Lower leg skin (tissue), 4 donors: Measurements from ENCODE around the gene LMO3. TPM values are rescaled to one million over a fixed set of nuclear protein-coding genes. Genes with fewer than 3 reads are reported as not detected.

Source experiments
- DNase-seq, 2 donors: peaks; one replicate each; pipeline ENCODE4 v3.0.0-alpha.2; 2019; ENCODE audit warnings: low spot score in 2 of 2
- H3K4me3 ChIP-seq: fragments of 200-600 bp; sonication (generic); 2 replicates; pipeline ENCODE4 v1.5.1; 2017; ENCODE audit warnings: mild to moderate bottlenecking, low read depth; ENCODE audit not compliant: poor library complexity, severe bottlenecking
- POLR2A ChIP-seq, 2 donors: fragments of 450-650 bp; IDR thresholded peaks; one replicate each; pipeline ENCODE4 v1.6.1; 2016 to 2017; ENCODE audit warnings: antibody characterized with exemption in 2 of 2, mild to moderate bottlenecking in 1 of 2, moderate library complexity in 1 of 2
- WGBS, 2 donors: methylation state at CpG; one replicate each; pipeline ENCODE4 v1.1.5; 2018; 5-methylcytosine and 5-hydroxymethylcytosine counted together
- intact Hi-C: fragments of 100-400 bp; cut with DNase I; formaldehyde crosslinking; loops from one replicate; pipeline ENCODE4 v1.15.0; 2023; ENCODE audit warnings: low total_unique reads
- total RNA-seq, 4 donors: library from RNA; depleted of rRNA; stranded (reverse); fragments of >200 nt; gene quantifications; one replicate each; pipeline ENCODE4 v1.1.0, GENCODE V29; 2016
- TF ChIP-seq, protein P1 (sequence below), 3 donors: fragments of 450-650 bp; IDR thresholded peaks; one replicate each; pipeline ENCODE4 v1.5.1; 2016; ENCODE audit warnings: antibody characterized with exemption in 3 of 3, mild to moderate bottlenecking in 3 of 3, moderate library complexity in 2 of 3

Gene LMO3
- total RNA-seq, result 1 to 10 TPM; 1.7 to 5.8 (median 3.4) TPM

DNA sequence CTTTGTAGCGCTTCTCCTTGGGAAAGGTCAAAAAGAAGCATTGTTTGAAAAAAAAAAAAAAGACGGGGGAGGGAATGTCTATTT lies at the start of gene LMO3:
LMO3 (minus strand) TSS at position 46 of the 84 bp plus-strand sequence. CDS start 5,302 bp downstream, outside the sequence.
- intact Hi-C loops, result no loop called here
- no peak for DNase-seq
- 0 to 2% methylated on average over 2 of the region's 2 CpGs for WGBS, 2 donors
- peak within 1 kb of the TSS; percentile 10 for H3K4me3 ChIP-seq
- TF ChIP-seq POLR2A (IDR thresholded peaks at IDR 0.05), result no peak
- TF ChIP-seq, protein P1, sequence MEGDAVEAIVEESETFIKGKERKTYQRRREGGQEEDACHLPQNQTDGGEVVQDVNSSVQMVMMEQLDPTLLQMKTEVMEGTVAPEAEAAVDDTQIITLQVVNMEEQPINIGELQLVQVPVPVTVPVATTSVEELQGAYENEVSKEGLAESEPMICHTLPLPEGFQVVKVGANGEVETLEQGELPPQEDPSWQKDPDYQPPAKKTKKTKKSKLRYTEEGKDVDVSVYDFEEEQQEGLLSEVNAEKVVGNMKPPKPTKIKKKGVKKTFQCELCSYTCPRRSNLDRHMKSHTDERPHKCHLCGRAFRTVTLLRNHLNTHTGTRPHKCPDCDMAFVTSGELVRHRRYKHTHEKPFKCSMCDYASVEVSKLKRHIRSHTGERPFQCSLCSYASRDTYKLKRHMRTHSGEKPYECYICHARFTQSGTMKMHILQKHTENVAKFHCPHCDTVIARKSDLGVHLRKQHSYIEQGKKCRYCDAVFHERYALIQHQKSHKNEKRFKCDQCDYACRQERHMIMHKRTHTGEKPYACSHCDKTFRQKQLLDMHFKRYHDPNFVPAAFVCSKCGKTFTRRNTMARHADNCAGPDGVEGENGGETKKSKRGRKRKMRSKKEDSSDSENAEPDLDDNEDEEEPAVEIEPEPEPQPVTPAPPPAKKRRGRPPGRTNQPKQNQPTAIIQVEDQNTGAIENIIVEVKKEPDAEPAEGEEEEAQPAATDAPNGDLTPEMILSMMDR (IDR thresholded peaks at IDR 0.05), result no peak

DNA sequence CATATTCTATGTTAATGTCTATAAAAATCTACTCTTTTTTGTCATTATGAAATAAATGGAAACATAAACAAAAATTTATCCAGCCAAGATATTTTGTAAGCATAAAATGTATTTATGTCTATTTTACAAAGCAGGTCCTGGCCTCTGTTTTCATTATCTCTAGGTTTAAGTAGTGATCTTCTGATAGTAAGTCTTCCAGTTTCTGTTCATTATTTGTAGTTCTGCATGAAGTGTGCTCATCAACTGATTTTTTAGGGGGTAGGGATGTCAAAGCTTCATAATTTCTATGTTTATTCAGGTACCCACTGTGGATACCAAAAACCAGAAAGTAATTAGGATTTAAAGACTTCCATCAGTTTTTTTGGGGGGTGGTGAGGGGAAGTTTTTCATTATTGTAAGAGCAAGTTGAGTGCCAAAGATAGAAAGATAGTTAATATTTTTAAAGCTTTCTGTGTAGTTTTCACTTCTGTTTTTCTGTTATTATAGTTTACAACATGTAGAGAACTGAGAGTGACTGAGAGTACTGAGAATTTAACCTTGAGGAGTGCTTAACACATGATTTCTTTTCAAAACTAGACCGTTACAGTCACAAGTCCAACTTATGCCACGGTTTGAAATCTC lies 30.6 kb upstream of the LMO3 start:
- intact Hi-C loops, result no loop called here
- TF ChIP-seq, protein P1 (IDR thresholded peaks at IDR 0.05), result no peak
- TF ChIP-seq POLR2A (IDR thresholded peaks at IDR 0.05), result no peak
- WGBS, 2 donors, result 67 to 71% methylated on average over 2 of the region's 2 CpGs
- H3K4me3 ChIP-seq, result no peak overlapping the region
- no peak for DNase-seq

DNA sequence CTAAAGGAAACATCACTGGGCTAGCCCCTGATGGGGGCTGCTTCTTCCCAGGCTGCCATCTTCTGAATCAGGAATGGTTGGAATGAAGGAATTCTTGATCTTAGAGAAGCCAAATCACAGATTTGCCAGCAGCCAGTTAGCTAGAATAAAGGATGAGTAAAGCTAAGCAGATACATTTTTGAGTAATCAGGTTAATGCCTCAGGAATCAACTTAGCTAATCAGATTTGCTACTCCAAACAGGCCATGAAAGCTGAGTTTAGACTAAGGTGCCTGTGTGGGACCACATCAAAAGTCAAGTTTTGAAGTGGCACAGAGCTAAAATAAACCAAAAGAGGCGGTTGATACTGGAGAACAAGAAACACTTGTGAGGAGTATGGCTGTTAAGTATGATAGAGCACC lies 28.8 kb upstream of the LMO3 start:
- TF ChIP-seq, protein P1 (IDR thresholded peaks at IDR 0.05), result no peak
- no peak for TF ChIP-seq POLR2A (IDR thresholded peaks at IDR 0.05)
- intact Hi-C loops, result no loop called here
- H3K4me3 ChIP-seq, result no peak overlapping the region
- WGBS, 2 donors, result 64 to 77% methylated on average over 1 of the region's 1 CpG
- no peak for DNase-seq

DNA sequence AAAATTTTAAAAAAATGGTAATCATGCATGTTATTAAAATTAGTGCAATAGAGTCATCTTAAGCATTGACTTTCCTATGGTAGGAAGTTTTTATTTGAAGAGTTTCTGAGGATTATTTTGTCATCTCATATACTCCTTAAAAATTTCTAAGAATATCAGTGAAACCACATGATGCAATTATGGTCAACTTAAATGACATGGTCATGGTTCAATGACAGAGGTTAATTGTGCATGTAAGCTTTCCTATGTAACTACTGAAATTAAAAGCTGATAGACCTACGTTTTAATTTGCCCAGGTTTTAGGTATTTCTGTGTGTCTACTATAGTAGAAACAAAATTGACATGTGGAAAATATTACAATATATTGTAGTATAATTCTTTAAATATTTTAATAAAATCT lies 21.0 kb upstream of the LMO3 start:
- no peak for DNase-seq
- no peak for TF ChIP-seq POLR2A (IDR thresholded peaks at IDR 0.05)
- TF ChIP-seq, protein P1 (IDR thresholded peaks at IDR 0.05), result no peak
- 61 to 73% methylated on average over 1 of the region's 1 CpG for WGBS, 2 donors
- intact Hi-C loops, result no loop called here
- no peak overlapping the region for H3K4me3 ChIP-seq

DNA sequence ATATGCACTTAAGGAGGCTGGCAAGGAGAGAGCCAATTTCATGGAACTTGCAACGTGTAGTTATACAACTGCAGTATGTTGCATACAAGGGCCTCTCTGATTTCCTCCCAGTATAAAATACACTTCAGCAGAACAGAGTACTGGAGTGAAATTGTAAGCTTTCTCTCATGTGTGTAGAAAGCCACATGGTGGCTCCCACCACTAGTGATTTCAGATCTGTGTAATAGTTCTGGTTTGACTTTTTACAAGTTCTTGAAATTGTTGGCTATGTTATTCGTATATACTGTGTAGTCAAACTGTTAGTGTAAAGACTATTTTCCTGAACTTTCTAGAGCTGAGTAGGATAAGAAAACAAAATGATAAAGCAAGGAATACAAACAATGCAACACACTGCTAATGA lies 16.4 kb upstream of the LMO3 start:
- no peak overlapping the region for H3K4me3 ChIP-seq
- DNase-seq, result no peak
- TF ChIP-seq, protein P1 (IDR thresholded peaks at IDR 0.05), result no peak
- TF ChIP-seq POLR2A (IDR thresholded peaks at IDR 0.05), result no peak
- intact Hi-C loops, result no loop called here
- 54 to 56% methylated on average over 2 of the region's 2 CpGs for WGBS, 2 donors

DNA sequence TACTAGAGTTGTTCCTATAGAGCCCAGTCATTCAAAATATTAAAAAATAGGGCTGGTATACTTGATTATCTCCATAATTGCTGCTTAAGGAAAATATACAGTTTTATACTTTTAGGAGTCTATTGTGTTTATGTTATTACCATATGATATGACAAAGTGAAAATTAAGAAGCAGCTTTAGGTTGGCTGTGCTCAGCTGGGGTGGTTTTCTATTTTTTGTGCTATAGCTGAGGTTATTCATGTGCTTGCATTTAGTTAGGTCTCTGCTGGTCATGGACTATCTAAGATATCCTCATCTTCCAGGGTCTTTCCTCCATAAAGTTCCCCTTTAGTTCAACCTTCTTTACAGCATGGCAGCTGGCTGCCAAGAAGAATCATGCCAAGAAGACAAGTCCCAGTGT lies 13.6 kb upstream of the LMO3 start:
- TF ChIP-seq, protein P1 (IDR thresholded peaks at IDR 0.05), result no peak
- TF ChIP-seq POLR2A (IDR thresholded peaks at IDR 0.05), result no peak
- H3K4me3 ChIP-seq, result no peak overlapping the region
- no peak for DNase-seq
- intact Hi-C loops, result no loop called here
